Activated CD8-positive, alpha-beta T cell treated with anti-CD3 and anti-CD28 coated beads, Interleukin-2, amount 10 ng/mL, durations not matched to agents 7 days and 5 days (primary cell): ENCODE measurements around the gene UQCR11. TPM values are rescaled to one million over a fixed set of nuclear protein-coding genes. Genes with fewer than 3 reads are reported as not detected.

ENCODE experiments used
- ATAC-seq: fragments of 150-1000 bp; cut with Tn5 transposase; one replicate; pipeline ENCODE4 v1.10.0; 2021; ENCODE audit warnings: moderate library complexity
- CTCF ChIA-PET: fragments of 350-600 bp; sonication (Branson Sonifier 250); formaldehyde crosslinking; loops from one replicate; lab custom pipeline; 2021; ENCODE audit warnings: antibody characterized with exemption; lab: Charles Lee
- POLR2A ChIA-PET: fragments of 350-600 bp; sonication (Branson Sonifier 250); formaldehyde crosslinking; loops from one replicate; lab custom pipeline; 2021; ENCODE audit warnings: antibody characterized with exemption; lab: Charles Lee
- DNase-seq: peaks from one replicate; pipeline ENCODE4 v3.0.0-alpha.2; 2020
- H3K27ac Mint-ChIP-seq: one replicate; pipeline ENCODE4 v1.8.0; 2021; ENCODE audit warnings: mild to moderate bottlenecking, mixed read lengths
- H3K27me3 Mint-ChIP-seq: one replicate; pipeline ENCODE4 v1.8.0; 2021; ENCODE audit warnings: low read depth, mixed read lengths
- H3K36me3 Mint-ChIP-seq: one replicate; pipeline ENCODE4 v1.8.0; 2021; ENCODE audit warnings: low read depth, mixed read lengths
- H3K4me1 Mint-ChIP-seq: one replicate; pipeline ENCODE4 v1.8.0; 2021; ENCODE audit warnings: low read depth, mixed read lengths
- H3K4me3 Mint-ChIP-seq: one replicate; pipeline ENCODE4 v1.8.0; 2021; ENCODE audit warnings: mild to moderate bottlenecking, mixed read lengths
- H3K9me3 Mint-ChIP-seq: one replicate; pipeline ENCODE4 v1.8.0; 2022; ENCODE audit warnings: mixed read lengths; ENCODE audit not compliant: insufficient read depth
- total RNA-seq, 2 experiments: library from RNA; stranded (reverse); gene quantifications; one replicate each; pipeline ENCODE4 v1.2.3, GENCODE V29; 2021

Gene UQCR11
- total RNA-seq: 100 to 1,000 TPM; 180 to 195 TPM

- DNase-seq: peak; percentile 96
- peaks cover 20% of the 10 kb centered on the region for H3K36me3 Mint-ChIP-seq
- peak within 1 kb of the TSS; percentile 96 for H3K27ac Mint-ChIP-seq
- ATAC-seq: peak; percentile 88
- POLR2A ChIA-PET: interaction anchor here (0.6 to 1.8 kb wide), 7 partner anchors 12 to 72 kb away, joined by 3 to 6 read pairs (median 3); partner anchors contain the start of gene MBD3
- H3K27me3 Mint-ChIP-seq: no peaks in the 10 kb centered on the region
- peak within 1 kb of the TSS; percentile 81 for H3K4me3 Mint-ChIP-seq
- CTCF ChIA-PET: interaction anchor here (1.1 to 3.9 kb wide), 4 partner anchors 11 to 66 kb away, joined by 3 to 18 read pairs (median 10); partner anchors contain the start of gene TCF3
- H3K4me1 Mint-ChIP-seq: peaks cover 56% of the 10 kb centered on the region
- no peaks in the 10 kb centered on the region for H3K9me3 Mint-ChIP-seq
Observed at GRCh38 chr19:1605236-1606137, at the start of gene UQCR11. Gene UQCR11 (minus strand): TSS chr19:1605462. CDS start chr19:1605409, 53 bp downstream.

DNA sequence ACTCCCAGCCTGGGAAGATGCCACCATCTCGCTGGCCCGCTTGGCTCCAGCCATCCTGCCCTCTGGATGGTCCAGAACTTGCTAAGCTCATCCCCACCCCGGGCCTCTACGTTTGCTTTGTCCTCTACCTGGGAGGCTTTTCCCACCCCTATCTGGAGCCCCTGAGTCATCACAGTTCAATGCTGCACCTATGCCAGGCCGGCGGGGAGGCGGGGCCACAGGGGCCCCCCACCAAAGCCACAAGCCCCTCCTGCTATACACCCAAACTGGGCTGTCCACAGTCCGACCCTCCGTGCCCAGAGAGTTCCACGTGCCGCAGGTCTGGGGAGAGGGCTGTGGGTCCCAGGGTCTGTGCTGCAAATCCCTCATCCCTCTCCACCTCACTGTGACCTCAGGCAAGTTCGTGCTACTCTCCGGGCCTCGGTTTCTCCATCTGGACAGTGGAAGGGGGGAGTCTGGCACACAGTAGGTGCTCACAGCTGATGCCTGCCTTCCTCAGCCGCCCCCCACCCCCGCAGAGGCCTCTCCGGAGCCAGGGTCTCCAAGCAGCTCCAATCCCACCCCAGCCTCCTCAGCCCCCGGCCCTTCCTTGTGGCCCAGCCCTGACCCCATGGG lies 49.0 kb upstream of the UQCR11 start:
- no peaks in the 10 kb centered on the region for H3K9me3 Mint-ChIP-seq
- peak overlapping the region; percentile 46 for H3K27ac Mint-ChIP-seq
- CTCF ChIA-PET: no interaction called here
- H3K27me3 Mint-ChIP-seq: peaks cover 2% of the 10 kb centered on the region
- ATAC-seq: no peak
- POLR2A ChIA-PET: no interaction called here
- peaks cover 8% of the 10 kb centered on the region for H3K36me3 Mint-ChIP-seq
- H3K4me1 Mint-ChIP-seq: peaks cover 20% of the 10 kb centered on the region
- DNase-seq: no peak
- no peak overlapping the region for H3K4me3 Mint-ChIP-seq

DNA sequence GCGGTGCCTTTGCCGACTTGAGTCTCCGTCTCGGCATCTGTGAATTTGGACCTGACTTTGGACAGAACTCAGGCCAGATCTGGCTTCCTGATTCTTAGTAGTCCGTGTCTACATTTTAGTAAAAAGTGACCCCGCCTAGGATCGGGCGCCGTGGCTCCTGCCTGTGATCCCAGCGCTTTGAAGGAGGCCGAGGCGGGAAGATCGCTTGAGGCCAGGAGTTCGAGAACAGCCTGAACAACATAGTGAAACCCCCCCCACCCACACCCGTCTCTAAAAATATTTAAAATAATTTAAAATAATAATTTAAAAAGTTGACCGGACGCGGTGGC lies 48.0 kb upstream of the UQCR11 start:
- Mint-ChIP-seq H3K9me3 (no peaks in the 10 kb centered on the region), H3K4me1 (peaks cover 24% of the 10 kb centered on the region), H3K4me3 (peak overlapping the region; percentile 77), H3K27ac (peak overlapping the region; percentile 90), H3K36me3 (peaks cover 11% of the 10 kb centered on the region), H3K27me3 (no peaks in the 10 kb centered on the region)
- ATAC-seq: peak; percentile 3
- ChIA-PET POLR2A (interaction anchor here (0.6 to 0.9 kb wide), 3 partner anchors 48 to 63 kb away, joined by 3 to 5 read pairs (median 5); partner anchors contain the start of gene UQCR11), CTCF (interaction anchor here (4.4 kb wide), 1 partner anchor 47 kb away, joined by 18 read pairs; the partner anchor contains the start of gene UQCR11)
- DNase-seq: no peak

GRCh38 chr19:1652471-1653299 lies 47.4 kb upstream of the UQCR11 start, which contains the start of gene TCF3:
Gene TCF3 (minus strand): TSS chr19:1652615. CDS start chr19:1650248, 2,367 bp downstream.
- peaks cover 26% of the 10 kb centered on the region for H3K4me1 Mint-ChIP-seq
- peak; percentile 98 for DNase-seq
- no peaks in the 10 kb centered on the region for H3K27me3 Mint-ChIP-seq
- ChIA-PET CTCF (interaction anchor here (0.8 to 4.4 kb wide), 4 partner anchors 19 to 144 kb away, joined by 3 to 18 read pairs (median 5); partner anchors contain the start of gene UQCR11), POLR2A (interaction anchor here (0.6 to 1.1 kb wide), 5 partner anchors 47 to 195 kb away, joined by 3 to 5 read pairs (median 3); partner anchors contain the start of gene UQCR11)
- H3K4me3 Mint-ChIP-seq: peak within 1 kb of the TSS; percentile 88
- H3K36me3 Mint-ChIP-seq: peaks cover 11% of the 10 kb centered on the region
- no peaks in the 10 kb centered on the region for H3K9me3 Mint-ChIP-seq
- H3K27ac Mint-ChIP-seq: peak within 1 kb of the TSS; percentile 93
- peak; percentile 93 for ATAC-seq

DNA sequence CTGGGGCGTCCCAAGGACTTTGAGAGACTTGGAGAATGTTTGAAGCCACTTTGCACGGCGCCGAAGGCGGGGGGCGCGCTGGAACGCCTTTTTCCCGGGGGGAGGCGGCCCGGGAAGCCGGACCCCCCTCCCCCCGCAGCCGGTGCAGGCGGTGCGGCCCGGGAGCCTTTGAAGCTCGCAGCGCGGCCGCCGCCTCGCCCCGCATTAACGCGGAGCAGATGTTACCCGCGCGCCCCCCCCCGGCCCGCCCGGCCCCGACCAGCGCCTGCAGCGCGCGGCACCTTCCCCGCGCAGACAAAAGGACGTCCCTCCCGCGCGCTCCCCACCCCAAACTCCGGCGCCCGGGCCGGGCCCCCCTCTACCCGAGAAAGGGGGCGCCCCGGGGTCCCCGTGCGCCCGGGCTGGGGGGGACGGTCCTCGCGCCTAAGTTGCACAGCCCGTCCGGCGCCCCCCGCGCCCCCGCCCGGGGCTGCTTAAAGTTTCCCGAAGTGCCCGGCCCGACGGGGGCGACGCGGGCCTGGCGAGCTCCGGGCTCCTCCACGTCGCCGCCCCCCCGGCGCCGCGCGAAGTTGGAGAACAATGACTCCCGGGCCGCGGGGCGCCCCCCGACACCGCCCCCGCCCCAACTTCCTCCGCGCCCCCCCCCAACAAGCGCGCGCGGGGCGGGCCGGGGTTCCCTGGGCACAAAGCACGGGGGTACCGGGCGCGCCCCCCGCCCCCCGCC lies 46.5 kb upstream of the UQCR11 start:
- H3K9me3 Mint-ChIP-seq: no peaks in the 10 kb centered on the region
- CTCF ChIA-PET: interaction anchor here (0.8 to 4.4 kb wide), 7 partner anchors 20 to 145 kb away, joined by 3 to 18 read pairs (median 3); partner anchors contain the start of genes MBD3 and UQCR11
- POLR2A ChIA-PET: interaction anchor here (1.0 to 1.1 kb wide), 4 partner anchors 45 to 194 kb away, joined by 3 to 5 read pairs (median 4); no protein-coding TSS in a partner anchor
- H3K4me3 Mint-ChIP-seq: peak overlapping the region; percentile 88
- peak; percentile 16 for ATAC-seq
- peak overlapping the region; percentile 93 for H3K27ac Mint-ChIP-seq
- peak; percentile 54 for DNase-seq
- no peaks in the 10 kb centered on the region for H3K27me3 Mint-ChIP-seq
- H3K36me3 Mint-ChIP-seq: peaks cover 11% of the 10 kb centered on the region
- H3K4me1 Mint-ChIP-seq: peaks cover 26% of the 10 kb centered on the region

- H3K27me3 Mint-ChIP-seq: no peaks in the 10 kb centered on the region
- no peak for ATAC-seq
- H3K4me1 Mint-ChIP-seq: peaks cover 26% of the 10 kb centered on the region
- H3K9me3 Mint-ChIP-seq: no peaks in the 10 kb centered on the region
- peak; percentile 73 for DNase-seq
- peak overlapping the region; percentile 93 for H3K27ac Mint-ChIP-seq
- H3K4me3 Mint-ChIP-seq: peak overlapping the region; percentile 88
- ChIA-PET POLR2A (interaction anchor here (1.0 to 1.1 kb wide), 3 partner anchors 44 to 47 kb away, joined by 3 to 5 read pairs (median 4); no protein-coding TSS in a partner anchor), CTCF (interaction anchor here (1.1 to 4.4 kb wide), 6 partner anchors 21 to 60 kb away, joined by 3 to 18 read pairs (median 4); partner anchors contain the start of genes MBD3 and UQCR11)
- peaks cover 14% of the 10 kb centered on the region for H3K36me3 Mint-ChIP-seq
Observed at GRCh38 chr19:1650650-1651567, 45.6 kb upstream of the UQCR11 start.

DNA sequence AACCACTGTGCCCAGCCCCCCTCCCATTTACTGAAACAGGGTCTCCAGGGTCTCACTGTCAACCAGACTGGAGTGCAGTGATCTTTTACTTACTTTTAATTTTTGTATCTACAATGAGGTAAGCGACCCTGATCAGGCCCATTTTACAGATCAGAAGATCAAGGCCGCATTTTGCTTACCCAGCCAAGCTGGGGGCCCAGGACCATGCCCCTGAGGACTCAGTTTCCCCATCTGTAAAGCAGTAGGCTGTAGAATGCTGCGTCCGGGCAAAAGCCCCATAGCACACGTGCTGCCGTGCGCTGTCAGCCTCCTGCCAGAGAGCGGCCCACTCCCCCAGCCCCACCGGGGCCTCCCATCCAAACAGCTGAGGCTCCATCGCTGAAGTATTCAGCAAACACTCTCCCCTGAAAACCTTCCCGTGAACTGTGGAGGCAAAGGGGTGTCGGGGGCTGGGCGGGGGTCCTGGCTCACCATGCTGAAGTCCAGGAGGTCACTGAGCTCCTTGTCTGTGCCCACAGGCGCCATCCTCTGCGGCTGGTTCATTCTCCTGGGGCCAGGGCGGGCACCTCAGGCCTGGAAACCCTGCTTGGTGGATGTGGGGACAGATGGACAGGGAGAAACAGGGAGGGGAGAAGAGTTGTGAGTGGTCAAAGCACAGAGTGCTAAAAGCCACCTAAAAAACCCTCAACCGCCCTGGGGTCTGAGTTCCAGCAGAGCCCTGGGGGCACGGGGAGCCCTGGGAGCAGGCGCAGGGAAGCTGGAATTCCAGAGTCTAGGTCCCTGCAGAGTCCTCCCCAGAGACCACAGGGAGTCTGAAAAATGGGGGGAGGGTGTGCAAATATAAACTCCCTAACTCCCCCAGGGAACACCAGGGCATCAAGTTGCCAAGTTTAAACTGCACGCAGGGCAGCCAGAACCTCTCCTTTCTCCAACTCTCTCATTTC lies 44.7 kb upstream of the UQCR11 start:
- Mint-ChIP-seq H3K27ac (peak overlapping the region; percentile 93), H3K4me1 (peaks cover 26% of the 10 kb centered on the region), H3K36me3 (peaks cover 18% of the 10 kb centered on the region), H3K27me3 (no peaks in the 10 kb centered on the region), H3K9me3 (no peaks in the 10 kb centered on the region), H3K4me3 (peak overlapping the region; percentile 88)
- DNase-seq (no peak), ATAC-seq (no peak)
- ChIA-PET POLR2A (no interaction called here), CTCF (interaction anchor here (1.1 to 4.4 kb wide), 4 partner anchors 14 to 59 kb away, joined by 3 to 18 read pairs (median 4); partner anchors contain the start of gene UQCR11)

DNA sequence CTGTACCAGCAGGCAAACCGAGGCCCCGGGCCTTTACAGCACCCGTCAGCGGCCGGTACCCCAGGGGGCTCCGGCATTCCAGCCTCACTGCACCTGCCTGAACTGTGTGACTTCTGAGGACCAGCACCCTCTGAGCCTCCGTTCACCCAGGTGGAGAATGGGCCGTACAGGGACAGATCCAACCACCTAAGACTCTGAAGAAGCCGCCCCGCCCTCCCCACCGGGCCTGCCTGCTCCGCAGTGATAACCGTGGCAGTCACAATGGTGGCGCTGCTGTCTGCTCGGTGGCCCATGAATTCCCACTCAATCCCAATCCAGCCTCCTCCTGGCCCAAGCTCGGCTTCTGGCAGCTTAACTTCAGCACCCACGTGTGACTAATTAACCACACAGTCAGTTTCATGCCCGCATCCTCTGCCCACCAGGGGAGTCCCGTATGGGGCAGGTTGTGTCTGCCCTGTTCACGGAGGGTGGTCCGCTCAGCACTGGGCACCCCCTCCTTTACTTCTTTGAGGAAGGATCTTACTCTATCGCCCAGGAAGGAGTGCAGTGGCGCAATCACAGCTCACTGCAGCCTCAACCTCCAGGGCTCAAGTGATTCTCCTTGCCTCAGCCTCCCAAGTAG lies 43.8 kb upstream of the UQCR11 start:
- Mint-ChIP-seq H3K27me3 (no peaks in the 10 kb centered on the region), H3K4me1 (peaks cover 26% of the 10 kb centered on the region), H3K27ac (peak overlapping the region; percentile 52), H3K36me3 (peaks cover 18% of the 10 kb centered on the region), H3K9me3 (no peaks in the 10 kb centered on the region), H3K4me3 (no peak overlapping the region)
- POLR2A ChIA-PET: no interaction called here
- no peak for ATAC-seq
- no peak for DNase-seq
- CTCF ChIA-PET: interaction anchor here (1.1 to 4.4 kb wide), 2 partner anchors 13 to 43 kb away, joined by 4 to 18 read pairs; partner anchors contain the start of gene UQCR11
